PC-9 (cell line): ENCODE measurements around the gene RASAL2. TPM values are rescaled to one million over a fixed set of nuclear protein-coding genes. Genes with fewer than 3 reads are reported as not detected.

Experiments
- BruUV-seq: library from RNA; stranded (reverse); fragments of 400-500 nt; replicated peaks from 2 replicates; lab custom pipeline; 2021; lab: Mats Ljungman, UMichigan
- CTCF ChIA-PET: fragments of 300-600 bp; sonication (Branson Sonifier 250); formaldehyde crosslinking; loops from one replicate; lab custom pipeline; 2022; ENCODE audit warnings: antibody characterized with exemption; lab: Charles Lee
- POLR2A ChIA-PET: fragments of 300-600 bp; sonication (Branson Sonifier 250); formaldehyde crosslinking; loops from one replicate; lab custom pipeline; 2022; ENCODE audit warnings: antibody characterized with exemption; ENCODE audit not compliant: unreplicated experiment; lab: Charles Lee
- DNase-seq, 2 experiments: peaks; one replicate each; pipeline versions ENCODE4 v3.0.0 to v3.0.0-alpha.2; 2015 to 2022; ENCODE audit warnings: mixed read lengths in 1 of 2
- H2AFZ ChIP-seq: fragments of 200-600 bp; sonication (generic); 2 replicates; pipeline ENCODE4 v1.8.1; 2017; ENCODE audit warnings: antibody characterized with exemption
- H3F3A ChIP-seq: fragments of 200-600 bp; sonication (generic); 2 replicates; pipeline ENCODE4 v1.8.1; 2017; ENCODE audit warnings: antibody characterized with exemption, mild to moderate bottlenecking, low read depth; ENCODE audit not compliant: insufficient read depth
- H3K27ac ChIP-seq: fragments of 200-600 bp; sonication (generic); 2 replicates; pipeline ENCODE4 v1.6.1; 2016; ENCODE audit warnings: mixed run types
- H3K27me3 ChIP-seq: fragments of 200-600 bp; sonication (generic); 2 replicates; pipeline ENCODE4 v1.6.1; 2016; ENCODE audit warnings: low read depth, mixed run types; ENCODE audit not compliant: insufficient read depth
- H3K36me3 ChIP-seq: fragments of 200-600 bp; sonication (generic); 2 replicates; pipeline ENCODE4 v1.6.1; 2016; ENCODE audit warnings: low read depth, mixed run types
- H3K4me1 ChIP-seq: fragments of 200-600 bp; sonication (generic); replicated peaks from 2 replicates; pipeline ENCODE4 v1.6.1; 2016; ENCODE audit warnings: mixed run types; ENCODE audit not compliant: insufficient read depth
- H3K4me2 ChIP-seq: fragments of 200-600 bp; sonication (generic); 2 replicates; pipeline ENCODE4 v1.6.1; 2017; ENCODE audit warnings: mixed run types
- H3K4me3 ChIP-seq: fragments of 200-600 bp; sonication (generic); 2 replicates; pipeline ENCODE4 v1.6.1; 2016; ENCODE audit warnings: mixed run types
- H3K79me2 ChIP-seq: fragments of 200-600 bp; sonication (generic); 2 replicates; pipeline ENCODE4 v1.6.1; 2017; ENCODE audit warnings: low read depth, mixed run types
- H3K9me2 ChIP-seq: fragments of 200-600 bp; sonication (generic); 2 replicates; pipeline ENCODE4 v1.8.1; 2017; ENCODE audit warnings: mild to moderate bottlenecking; ENCODE audit not compliant: insufficient read depth
- H3K9me3 ChIP-seq: fragments of 200-600 bp; sonication (generic); 2 replicates; pipeline ENCODE4 v1.8.1; 2016; ENCODE audit warnings: low read depth; ENCODE audit not compliant: insufficient read depth
- H4K20me1 ChIP-seq: fragments of 200-600 bp; sonication (generic); 2 replicates; pipeline ENCODE4 v1.8.1; 2017; ENCODE audit not compliant: insufficient read depth
- CTCF ChIP-seq: fragments of 200-600 bp; sonication (generic); conservative IDR thresholded peaks from 2 replicates; pipeline ENCODE4 v1.6.1; 2017; ENCODE audit warnings: mixed run types, antibody characterized with exemption, mild to moderate bottlenecking, moderate library complexity
- EZH2 ChIP-seq: fragments of 200-600 bp; sonication (generic); IDR thresholded peaks from 2 replicates; pipeline ENCODE4 v1.8.0; 2017; ENCODE audit warnings: antibody characterized with exemption, low read depth
- intact Hi-C: fragments of 100-400 bp; cut with micrococcal nuclease; formaldehyde crosslinking; loops from one replicate; pipeline ENCODE4 v1.10.0; 2022; ENCODE audit not compliant: unreplicated experiment
- total RNA-seq: library from RNA; stranded (reverse); gene quantifications from 2 replicates; pipeline ENCODE4 v1.2.3, GENCODE V29; 2021

RASAL2 gene
- total RNA-seq, 1 experiment from 2014 or later, result 54.1 TPM

GRCh38 chr1:178267646-178268094, 173.8 kb downstream of the RASAL2 start:
- Histone ChIP-seq H3K4me2 (peak overlapping the region; percentile 58), H4K20me1 (no peaks in the 10 kb centered on the region), H3K79me2 (peaks cover 58% of the 10 kb centered on the region), H3K27ac (peak overlapping the region; percentile 78), H3K4me3 (no peak overlapping the region), H3K36me3 (no peaks in the 10 kb centered on the region), H2AFZ (no peak overlapping the region; the same call in 1 of the 2 replicates), H3K4me1 (peaks cover 29% of the 10 kb centered on the region), H3K27me3 (no peaks in the 10 kb centered on the region), H3K9me2 (no peaks in the 10 kb centered on the region), H3K9me3 (no peaks in the 10 kb centered on the region), H3F3A (peaks cover 23% of the 10 kb centered on the region)
- TF ChIP-seq CTCF (no peak), EZH2 (no peak)
- peak; percentile 66 to 90 for DNase-seq
- CTCF ChIA-PET, result interaction anchor here (0.6 to 0.7 kb wide), 2 partner anchors 207 to 211 kb away, joined by 3 to 9 read pairs; no protein-coding TSS in a partner anchor
- intact Hi-C loops, result loop anchor here (1.0 to 10.0 kb wide), 3 partner anchors 29 to 143 kb away; no protein-coding TSS in a partner anchor
- BruUV-seq, result no TSS peak
- POLR2A ChIA-PET, result interaction anchor here (0.6 to 0.8 kb wide), 6 partner anchors 18 to 1887 kb away, joined by 3 to 41 read pairs (median 18); no protein-coding TSS in a partner anchor

GRCh38 chr1:178271471-178271870, 177.6 kb downstream of the RASAL2 start:
- TF ChIP-seq CTCF (no peak), EZH2 (no peak)
- Histone ChIP-seq H2AFZ (no peak overlapping the region), H4K20me1 (no peaks in the 10 kb centered on the region), H3F3A (peaks cover 21% of the 10 kb centered on the region), H3K4me2 (no peak overlapping the region), H3K36me3 (no peaks in the 10 kb centered on the region), H3K27me3 (no peaks in the 10 kb centered on the region), H3K4me1 (peaks cover 24% of the 10 kb centered on the region), H3K27ac (no peak overlapping the region), H3K9me3 (no peaks in the 10 kb centered on the region), H3K4me3 (no peak overlapping the region), H3K79me2 (peaks cover 56% of the 10 kb centered on the region), H3K9me2 (no peaks in the 10 kb centered on the region)
- intact Hi-C loops, result no loop called here
- no TSS peak for BruUV-seq
- CTCF ChIA-PET, result no interaction called here
- no peak for DNase-seq
- POLR2A ChIA-PET, result interaction anchor here (0.7 kb wide), 1 partner anchor 179 kb away, joined by 4 read pairs; no protein-coding TSS in a partner anchor

GRCh38 chr1:178273707-178274410, 180.0 kb downstream of the RASAL2 start:
- Histone ChIP-seq H3K9me3 (0 out of 2 replicates have a peak, but pooled peaks cover 4% of the 10 kb centered on the region), H4K20me1 (no peaks in the 10 kb centered on the region), H3K4me2 (no peak overlapping the region), H3K4me1 (peaks cover 8% of the 10 kb centered on the region), H3F3A (no peaks in the 10 kb centered on the region), H3K27ac (no peak overlapping the region; the same call in 1 of the 2 replicates), H3K9me2 (no peaks in the 10 kb centered on the region), H3K4me3 (no peak overlapping the region), H2AFZ (no peak overlapping the region), H3K27me3 (no peaks in the 10 kb centered on the region), H3K36me3 (no peaks in the 10 kb centered on the region), H3K79me2 (peaks cover 47% of the 10 kb centered on the region)
- CTCF ChIA-PET, result interaction anchor here (1.3 kb wide), 1 partner anchor 242 kb away, joined by 5 read pairs; no protein-coding TSS in a partner anchor
- intact Hi-C loops, result no loop called here
- POLR2A ChIA-PET, result interaction anchor here (0.6 kb wide), 1 partner anchor 35 kb away, joined by 5 read pairs; no protein-coding TSS in a partner anchor
- DNase-seq, result no peak
- no TSS peak for BruUV-seq
- no peak for TF ChIP-seq EZH2
- no peak for TF ChIP-seq CTCF
